Activated naive CD4-positive, alpha-beta T cell treated with anti-CD3 and anti-CD28 coated beads, Interleukin-2, amount 50 U/mL, for 24 hours (primary cell): ENCODE results near the gene SMPD3.
A peak's percentile ranks its signal among the peaks of the same experiment; 100 is the strongest.

Experiments used
- H3K27ac Mint-ChIP-seq: one replicate; pipeline ENCODE4 v1.8.0; 2021; ENCODE audit warnings: mild to moderate bottlenecking, mixed read lengths
- H3K27me3 Mint-ChIP-seq: one replicate; pipeline ENCODE4 v1.8.0; 2021; ENCODE audit warnings: mixed read lengths
- H3K36me3 Mint-ChIP-seq: one replicate; pipeline ENCODE4 v1.8.0; 2021; ENCODE audit warnings: mixed read lengths
- H3K4me1 Mint-ChIP-seq: one replicate; pipeline ENCODE4 v1.8.0; 2021; ENCODE audit warnings: mixed read lengths
- H3K4me3 Mint-ChIP-seq: one replicate; pipeline ENCODE4 v1.8.0; 2021; ENCODE audit warnings: mild to moderate bottlenecking, mixed read lengths
- H3K9me3 Mint-ChIP-seq: one replicate; pipeline ENCODE4 v1.8.0; 2021; ENCODE audit warnings: mixed read lengths

Gene SMPD3

GRCh38 chr16:68319185-68319908 lies 129.0 kb downstream of the SMPD3 start:
- Mint-ChIP-seq H3K4me3 (no peak overlapping the region), H3K9me3 (no peaks in the 10 kb centered on the region), H3K4me1 (peaks cover 38% of the 10 kb centered on the region), H3K36me3 (peaks cover 18% of the 10 kb centered on the region), H3K27ac (peak overlapping the region; percentile 88), H3K27me3 (no peaks in the 10 kb centered on the region)

GRCh38 chr16:68313116-68313515 lies 135.2 kb downstream of the SMPD3 start:
- peak overlapping the region; percentile 60 for H3K4me3 Mint-ChIP-seq
- H3K4me1 Mint-ChIP-seq, result peaks cover 52% of the 10 kb centered on the region

GRCh38 chr16:68310774-68311511 lies 137.4 kb downstream of the SMPD3 start, which contains the start of the genes PRMT7 and SLC7A6OS:
PRMT7 (plus strand) TSS chr16:68311019; CDS start chr16:68315980, 4,961 bp downstream.
SLC7A6OS (minus strand) TSS chr16:68310946; CDS start chr16:68310926, 20 bp downstream.
- Mint-ChIP-seq H3K27me3 (no peaks in the 10 kb centered on the region), H3K4me1 (peaks cover 51% of the 10 kb centered on the region), H3K36me3 (peaks cover 10% of the 10 kb centered on the region), H3K27ac (peak within 1 kb of the TSS; percentile 99), H3K4me3 (peak within 1 kb of the TSS; percentile 99), H3K9me3 (no peaks in the 10 kb centered on the region)

More at GRCh38 chr16:68313116-68313515, 135.2 kb downstream of the SMPD3 start:
- Mint-ChIP-seq H3K27ac (no peak overlapping the region), H3K27me3 (no peaks in the 10 kb centered on the region), H3K9me3 (no peaks in the 10 kb centered on the region), H3K36me3 (peaks cover 10% of the 10 kb centered on the region)

GRCh38 chr16:68310437-68310773 lies 137.9 kb downstream of the SMPD3 start:
- Mint-ChIP-seq H3K27me3 (no peaks in the 10 kb centered on the region), H3K36me3 (peaks cover 10% of the 10 kb centered on the region), H3K27ac (peak overlapping the region; percentile 99), H3K9me3 (no peaks in the 10 kb centered on the region), H3K4me1 (peaks cover 47% of the 10 kb centered on the region), H3K4me3 (peak overlapping the region; percentile 99)

DNA sequence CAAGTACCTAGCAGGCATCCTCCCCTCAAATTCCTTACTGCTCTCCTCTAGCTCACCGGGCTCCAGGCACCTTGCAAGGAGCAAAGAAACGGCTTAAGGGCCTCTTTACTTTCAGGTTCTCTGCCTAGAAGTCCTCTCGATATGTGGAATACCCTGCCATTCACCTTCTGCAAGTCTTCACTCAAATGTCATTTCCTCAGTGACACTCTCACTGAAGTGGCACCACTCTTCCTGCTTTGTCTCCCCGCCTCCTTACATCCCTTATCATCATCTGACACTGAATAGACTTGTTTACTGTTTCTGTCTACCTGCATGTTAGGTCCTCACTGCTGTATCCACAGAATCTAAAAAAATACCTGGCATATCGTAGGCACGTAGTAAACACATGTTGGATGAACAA lies 138.5 kb downstream of the SMPD3 start:
- H3K4me1 Mint-ChIP-seq, result peaks cover 43% of the 10 kb centered on the region
- peak overlapping the region; percentile 99 for H3K4me3 Mint-ChIP-seq
- peaks cover 13% of the 10 kb centered on the region for H3K36me3 Mint-ChIP-seq
- no peaks in the 10 kb centered on the region for H3K9me3 Mint-ChIP-seq
- H3K27me3 Mint-ChIP-seq, result no peaks in the 10 kb centered on the region
- H3K27ac Mint-ChIP-seq, result peak overlapping the region; percentile 82
